GM23248 (cell line): ENCODE measurements around the gene SDK2. TPM values are rescaled to one million over a fixed set of nuclear protein-coding genes. Genes with fewer than 3 reads are reported as not detected.

Experiments
- DNase-seq: peaks from one replicate; pipeline ENCODE4 v3.0.0-alpha.2; 2015
- H2AFZ ChIP-seq: fragments of 200-600 bp; sonication (generic); 2 replicates; pipeline ENCODE4 v1.6.1; 2016; ENCODE audit warnings: antibody characterized with exemption
- H3F3A ChIP-seq: fragments of 200-600 bp; sonication (generic); 2 replicates; pipeline ENCODE4 v1.6.1; 2016; ENCODE audit warnings: mild to moderate bottlenecking, antibody characterized with exemption, mixed run types; ENCODE audit not compliant: insufficient read depth
- H3K27ac ChIP-seq: fragments of 200-600 bp; sonication (generic); 2 replicates; pipeline ENCODE4 v1.5.1; 2016; ENCODE audit warnings: mild to moderate bottlenecking
- H3K27me3 ChIP-seq: fragments of 200-600 bp; sonication (generic); replicated peaks from 2 replicates; pipeline ENCODE4 v1.6.1; 2016; ENCODE audit warnings: mild to moderate bottlenecking; ENCODE audit not compliant: insufficient read depth
- H3K36me3 ChIP-seq: fragments of 200-600 bp; sonication (generic); 2 replicates; pipeline ENCODE4 v1.6.1; 2016; ENCODE audit warnings: low read depth, mild to moderate bottlenecking
- H3K4me1 ChIP-seq: fragments of 200-600 bp; sonication (generic); 2 replicates; pipeline ENCODE4 v1.6.1; 2016; ENCODE audit warnings: mild to moderate bottlenecking; ENCODE audit not compliant: insufficient read depth
- H3K4me2 ChIP-seq: fragments of 200-600 bp; sonication (generic); one replicate; pipeline ENCODE4 v1.6.1; 2016; ENCODE audit warnings: mild to moderate bottlenecking; ENCODE audit not compliant: unreplicated experiment
- H3K4me3 ChIP-seq: fragments of 200-600 bp; sonication (generic); 2 replicates; pipeline ENCODE4 v1.5.1; 2016; ENCODE audit warnings: mild to moderate bottlenecking
- H3K79me2 ChIP-seq: fragments of 200-600 bp; sonication (generic); 2 replicates; pipeline ENCODE4 v1.6.1; 2016; ENCODE audit warnings: mild to moderate bottlenecking; ENCODE audit not compliant: insufficient read depth
- H3K9ac ChIP-seq: fragments of 200-600 bp; sonication (generic); 2 replicates; pipeline ENCODE4 v1.6.1; 2016; ENCODE audit warnings: mild to moderate bottlenecking
- H3K9me2 ChIP-seq: fragments of 200-600 bp; sonication (generic); 2 replicates; pipeline ENCODE4 v1.6.1; 2016; ENCODE audit warnings: mixed run types, mild to moderate bottlenecking, moderate library complexity; ENCODE audit not compliant: insufficient read depth
- H3K9me3 ChIP-seq: fragments of 200-600 bp; sonication (generic); one replicate; pipeline ENCODE4 v1.6.1; 2017; ENCODE audit warnings: low read depth
- H4K20me1 ChIP-seq: fragments of 200-600 bp; sonication (generic); 2 replicates; pipeline ENCODE4 v1.6.0; 2016; ENCODE audit not compliant: insufficient read depth
- EZH2 ChIP-seq: fragments of 200-600 bp; sonication (generic); IDR thresholded peaks from 2 replicates; pipeline ENCODE4 v1.6.1; 2018; ENCODE audit warnings: antibody characterized with exemption, mild to moderate bottlenecking; ENCODE audit not compliant: insufficient read depth, poor library complexity, severe bottlenecking
- EZH2phosphoT487 ChIP-seq: fragments of 200-600 bp; sonication (generic); IDR thresholded peaks from 2 replicates; pipeline ENCODE4 v1.6.1; 2018; ENCODE audit warnings: antibody characterized with exemption, moderate library complexity, mild to moderate bottlenecking, low read depth; ENCODE audit not compliant: insufficient read depth
- WGBS, 2 experiments: methylation state at CpG; one replicate each; pipeline ENCODE4 v1.1.6; 2015 to 2017; ENCODE audit warnings: low lambda C conversion rate in 2 of 2, low coverage in 1 of 2; ENCODE audit errors: missing lambda C conversion rate in 2 of 2; 5-methylcytosine and 5-hydroxymethylcytosine counted together
- in situ Hi-C: fragments of 300-500 bp; cut with MboI; formaldehyde crosslinking; loops from 2 replicates; pipeline ENCODE4 v1.15.0; 2020
- polyA plus RNA-seq: library from polyadenylated mRNA; unstranded; fragments of >200 nt; fragmentation: Nextera tagmentation; extraction: Ambion mirVana; gene quantifications from 2 replicates; pipeline ENCODE4 v1.2.1, GENCODE V29; 2016
- total RNA-seq: library from RNA; depleted of rRNA; stranded (reverse); fragments of >200 nt; shearing (Covaris generic); gene quantifications from 2 replicates; pipeline ENCODE4 v1.2.3, GENCODE V29; 2014

SDK2 gene
- total and polyA plus RNA-seq, 2 experiments from 2014 or later = under 0.01 to 0.03 TPM

DNA sequence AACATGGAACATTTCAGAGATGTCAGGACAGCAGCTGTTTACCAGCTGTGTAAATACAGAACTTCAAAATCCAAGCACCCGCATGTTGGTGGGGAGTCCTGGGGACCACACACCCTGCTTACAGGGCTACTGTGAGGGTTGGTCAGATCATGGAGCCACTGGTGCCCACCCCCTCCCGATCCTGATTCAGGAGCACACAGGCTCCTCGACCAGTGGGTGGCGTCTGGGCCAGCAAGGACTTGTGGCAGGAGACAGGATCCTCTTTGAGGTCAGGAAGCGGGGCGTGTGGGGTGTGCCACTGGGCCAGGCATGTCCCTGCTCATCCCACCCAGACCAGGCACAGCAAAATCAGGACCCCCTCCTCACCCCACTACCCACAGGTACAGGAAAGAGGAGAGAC is 83.6 kb downstream of the SDK2 start:
- Histone ChIP-seq H3F3A (no peaks in the 10 kb centered on the region), H3K27ac (no peak overlapping the region), H3K27me3 (no peaks in the 10 kb centered on the region; the same call in none of the 2 replicates), H3K9me2 (no peaks in the 10 kb centered on the region), H3K9ac (no peak overlapping the region), H3K9me3 (no peaks in the 10 kb centered on the region), H4K20me1 (no peaks in the 10 kb centered on the region), H3K4me1 (no peaks in the 10 kb centered on the region), H3K4me2 (no peak overlapping the region), H3K36me3 (no peaks in the 10 kb centered on the region), H3K79me2 (no peaks in the 10 kb centered on the region), H2AFZ (no peak overlapping the region), H3K4me3 (no peak overlapping the region)
- 56 to 64% methylated on average over 6 of the region's 6 CpGs for WGBS, 2 experiments
- TF ChIP-seq EZH2phosphoT487 = no peak
- no peak for TF ChIP-seq EZH2
- in situ Hi-C loops = no loop called here
- DNase-seq = no peak

DNA sequence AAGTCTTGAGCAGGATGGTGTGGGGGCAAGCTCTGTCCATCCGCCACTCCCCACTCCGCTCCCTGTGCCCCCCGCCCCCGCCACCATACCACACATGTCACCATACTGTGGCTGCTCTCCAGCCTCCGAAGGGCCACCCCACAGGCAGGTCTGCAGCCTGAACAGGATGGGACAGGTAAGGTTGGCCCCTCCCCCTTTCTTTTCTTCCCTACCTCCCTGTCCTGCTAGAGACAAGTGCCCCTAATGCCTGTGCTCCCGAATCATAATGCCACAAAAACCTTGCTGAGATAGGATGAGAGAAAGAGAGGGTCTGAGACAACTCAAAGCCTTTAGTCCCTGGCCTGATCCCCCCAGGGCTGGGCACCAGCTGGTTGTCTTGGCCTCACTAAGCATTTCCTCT is 84.7 kb downstream of the SDK2 start:
- Histone ChIP-seq H3K4me3 (no peak overlapping the region), H3K9ac (no peak overlapping the region), H3K9me3 (no peaks in the 10 kb centered on the region), H4K20me1 (no peaks in the 10 kb centered on the region), H3K4me1 (no peaks in the 10 kb centered on the region), H3K79me2 (no peaks in the 10 kb centered on the region), H3F3A (no peaks in the 10 kb centered on the region), H3K9me2 (no peaks in the 10 kb centered on the region), H3K36me3 (no peaks in the 10 kb centered on the region), H3K27me3 (no peaks in the 10 kb centered on the region; the same call in none of the 2 replicates), H3K4me2 (no peak overlapping the region), H3K27ac (no peak overlapping the region), H2AFZ (no peak overlapping the region)
- DNase-seq = no peak
- TF ChIP-seq EZH2phosphoT487 = no peak
- no peak for TF ChIP-seq EZH2
- in situ Hi-C loops = no loop called here
- WGBS, 2 experiments = 36 to 54% methylated on average over 4 to 5 of the region's 6 CpGs

DNA sequence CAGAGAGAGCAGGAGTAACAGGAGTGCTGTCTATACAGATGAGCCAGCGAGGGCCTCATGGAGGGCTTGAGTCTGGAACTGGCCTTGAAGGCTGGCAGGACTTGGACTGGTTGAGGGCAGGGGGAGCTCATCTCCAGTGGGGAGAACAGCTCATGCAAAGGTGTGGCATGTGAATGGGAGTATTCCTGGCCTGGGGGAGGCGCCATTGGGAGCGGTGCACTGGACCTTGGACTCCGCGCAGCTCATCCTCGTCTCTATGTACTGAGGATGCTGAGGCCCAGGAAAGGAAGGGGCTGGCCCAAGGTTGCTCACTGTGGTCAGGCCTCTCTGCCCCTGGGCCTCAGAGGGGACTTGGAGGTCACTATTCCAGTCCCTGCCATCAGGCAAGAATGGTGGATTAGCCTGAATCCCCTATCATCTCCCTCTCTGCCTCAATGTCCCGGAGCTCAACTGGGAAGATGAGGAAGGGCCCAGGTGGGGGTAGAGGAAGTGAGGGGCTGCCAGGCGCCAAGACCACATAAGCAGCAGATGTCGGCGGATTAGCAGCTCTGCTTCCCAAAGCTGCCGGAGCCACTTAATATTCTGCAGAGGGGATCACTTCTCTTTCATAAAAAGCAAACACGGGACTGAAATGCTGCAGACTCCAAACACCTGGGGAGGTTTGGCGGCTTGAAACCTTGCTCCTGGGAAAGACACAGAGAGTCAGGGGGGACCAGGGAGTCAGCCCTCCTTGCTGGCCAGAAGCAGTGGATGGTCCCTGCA is 88.9 kb downstream of the SDK2 start:
- TF ChIP-seq EZH2phosphoT487 (no peak), EZH2 (no peak)
- Histone ChIP-seq H3K9me3 (no peaks in the 10 kb centered on the region), H3K4me3 (no peak overlapping the region), H3K9ac (no peak overlapping the region), H3K27ac (no peak overlapping the region), H4K20me1 (no peaks in the 10 kb centered on the region), H3K9me2 (no peaks in the 10 kb centered on the region), H3K4me2 (no peak overlapping the region), H3K27me3 (peaks cover 16% of the 10 kb centered on the region), H3K36me3 (no peaks in the 10 kb centered on the region), H3K79me2 (no peaks in the 10 kb centered on the region), H2AFZ (no peak overlapping the region), H3K4me1 (no peaks in the 10 kb centered on the region), H3F3A (no peaks in the 10 kb centered on the region)
- WGBS, 2 experiments = 54 to 55% methylated on average over 12 of the region's 13 CpGs
- DNase-seq = no peak
- in situ Hi-C loops = no loop called here

DNA sequence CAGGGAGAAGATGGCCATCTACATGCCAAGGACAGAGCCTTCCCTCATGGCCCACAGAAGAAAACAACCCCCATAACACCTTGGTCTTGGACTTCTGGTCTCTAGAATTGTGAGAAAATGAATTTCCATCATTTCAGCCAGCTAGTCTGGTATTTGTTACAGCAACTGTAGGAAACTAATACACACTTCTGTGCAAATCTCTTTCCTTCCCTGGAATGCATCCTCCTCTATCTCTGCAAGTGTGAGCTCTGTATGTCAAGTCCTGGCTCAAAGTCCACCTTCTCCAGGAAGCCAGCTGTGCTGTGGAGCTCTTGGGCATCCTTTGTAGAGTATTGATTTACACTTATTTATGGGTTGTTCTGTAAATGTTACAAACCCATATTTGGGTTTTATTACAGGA is 89.7 kb downstream of the SDK2 start:
- Histone ChIP-seq H3K36me3 (no peaks in the 10 kb centered on the region), H3K27ac (no peak overlapping the region), H3K4me1 (no peaks in the 10 kb centered on the region), H3K4me3 (no peak overlapping the region), H3K79me2 (no peaks in the 10 kb centered on the region), H3K27me3 (peaks cover 16% of the 10 kb centered on the region), H4K20me1 (no peaks in the 10 kb centered on the region), H2AFZ (no peak overlapping the region), H3K4me2 (no peak overlapping the region), H3K9ac (no peak overlapping the region), H3F3A (no peaks in the 10 kb centered on the region), H3K9me3 (no peaks in the 10 kb centered on the region), H3K9me2 (no peaks in the 10 kb centered on the region)
- in situ Hi-C loops = no loop called here
- no peak for TF ChIP-seq EZH2phosphoT487
- no peak for TF ChIP-seq EZH2
- no peak for DNase-seq

GRCh38 chr17:73553311-73553710 is 90.9 kb downstream of the SDK2 start:
- H4K20me1 ChIP-seq = no peaks in the 10 kb centered on the region
- in situ Hi-C loops = no loop called here

More at GRCh38 chr17:73553311-73553710, 90.9 kb downstream of the SDK2 start:
- Histone ChIP-seq H3K9ac (no peak overlapping the region), H3K9me3 (no peaks in the 10 kb centered on the region), H3K9me2 (no peaks in the 10 kb centered on the region), H3K4me1 (no peaks in the 10 kb centered on the region), H3K27ac (no peak overlapping the region), H3F3A (no peaks in the 10 kb centered on the region), H3K4me2 (no peak overlapping the region), H2AFZ (no peak overlapping the region), H3K36me3 (no peaks in the 10 kb centered on the region), H3K27me3 (peaks cover 16% of the 10 kb centered on the region), H3K4me3 (no peak overlapping the region), H3K79me2 (no peaks in the 10 kb centered on the region)
- WGBS, 2 experiments = 62 to 72% methylated on average over 2 of the region's 2 CpGs
- TF ChIP-seq EZH2 (no peak), EZH2phosphoT487 (no peak)
- no peak for DNase-seq
